Activated CD4-positive, alpha-beta T cell treated with anti-CD3 and anti-CD28 coated beads, Interleukin-2, amount 10 ng/mL, durations not matched to agents 24 days and 14 days (primary cell): ENCODE data around the gene DEPDC4. TPM values are rescaled to one million over a fixed set of nuclear protein-coding genes. Genes with fewer than 3 reads are reported as not detected.
"Not testable (repeated sequence)": the region's sequence is repeated elsewhere in the genome, so short reads cannot be mapped to it uniquely, and the experiment has no call there.

ENCODE experiments used
- DNase-seq: peaks from one replicate; pipeline ENCODE4 v3.0.0; 2022
- H3K27ac Mint-ChIP-seq: one replicate; pipeline ENCODE4 v1.8.0; 2022; ENCODE audit warnings: mild to moderate bottlenecking, mixed read lengths
- H3K27me3 Mint-ChIP-seq: one replicate; pipeline ENCODE4 v1.8.0; 2022; ENCODE audit warnings: mixed read lengths
- H3K36me3 Mint-ChIP-seq: one replicate; pipeline ENCODE4 v1.8.0; 2022; ENCODE audit warnings: low read depth, mild to moderate bottlenecking, mixed read lengths
- H3K4me1 Mint-ChIP-seq: one replicate; pipeline ENCODE4 v1.8.0; 2021; ENCODE audit warnings: mixed read lengths
- H3K4me3 Mint-ChIP-seq: one replicate; pipeline ENCODE4 v1.8.0; 2022; ENCODE audit warnings: mild to moderate bottlenecking, moderate library complexity, mixed read lengths
- H3K9me3 Mint-ChIP-seq: one replicate; pipeline ENCODE4 v1.8.0; 2021; ENCODE audit warnings: mixed read lengths
- intact Hi-C: fragments of 100-400 bp; cut with micrococcal nuclease; formaldehyde crosslinking; loops from one replicate; pipeline ENCODE4 v1.15.1; 2023
- total RNA-seq: library from RNA; stranded (reverse); gene quantifications from 2 replicates; pipeline ENCODE4 v1.2.3, GENCODE V29; 2022

Gene DEPDC4
- total RNA-seq, 1 donor from 2014 or later: 2.9 TPM

DNA sequence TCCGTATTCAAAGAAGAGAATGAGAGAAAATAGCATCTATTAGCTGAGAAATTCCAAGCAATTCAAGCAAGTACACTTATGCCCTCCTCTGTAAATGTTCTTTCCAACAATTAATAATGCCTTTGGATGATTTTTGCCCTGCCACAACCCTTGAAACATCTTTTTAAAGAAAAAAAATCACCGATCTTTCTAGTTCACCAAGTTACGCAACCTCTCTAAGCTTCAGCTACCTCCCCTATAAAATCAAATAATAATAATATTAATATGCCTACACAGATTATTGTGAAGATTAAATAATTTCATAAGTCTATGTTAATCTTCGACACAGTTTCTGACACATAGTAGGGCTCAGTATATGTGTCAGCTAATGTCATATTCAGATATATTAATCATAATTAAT lies 19.1 kb downstream of the DEPDC4 start:
- Mint-ChIP-seq H3K27me3 (no peaks in the 10 kb centered on the region), H3K36me3 (no peaks in the 10 kb centered on the region), H3K4me1 (no peaks in the 10 kb centered on the region), H3K27ac (no peak overlapping the region), H3K4me3 (no peak overlapping the region), H3K9me3 (no peaks in the 10 kb centered on the region)
- DNase-seq: no peak
- intact Hi-C loops: no loop called here

DNA sequence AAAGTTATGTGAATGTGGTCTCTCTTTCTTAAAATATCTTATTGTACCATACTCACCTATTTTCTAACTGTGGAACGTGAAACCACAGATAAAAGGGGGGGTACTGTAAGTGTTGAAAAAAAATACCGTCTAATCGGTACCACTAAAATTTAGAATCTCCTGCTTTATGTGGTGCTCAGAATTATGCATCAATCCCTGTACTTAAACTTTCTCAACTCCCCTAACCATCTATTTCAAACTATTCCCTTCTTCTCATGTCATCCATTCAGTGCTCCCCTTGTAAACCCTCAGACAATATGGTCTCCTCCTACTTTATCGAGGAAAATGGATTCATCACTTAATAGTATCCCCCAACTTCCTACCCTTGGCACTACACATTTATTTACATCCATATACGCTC lies 23.7 kb downstream of the DEPDC4 start:
- intact Hi-C loops: no loop called here
- H3K4me3 Mint-ChIP-seq: no peak overlapping the region
- H3K27ac Mint-ChIP-seq: no peak overlapping the region
- H3K27me3 Mint-ChIP-seq: no peaks in the 10 kb centered on the region
- no peak for DNase-seq
- no peaks in the 10 kb centered on the region for H3K4me1 Mint-ChIP-seq
- H3K9me3 Mint-ChIP-seq: no peaks in the 10 kb centered on the region
- no peaks in the 10 kb centered on the region for H3K36me3 Mint-ChIP-seq

DNA sequence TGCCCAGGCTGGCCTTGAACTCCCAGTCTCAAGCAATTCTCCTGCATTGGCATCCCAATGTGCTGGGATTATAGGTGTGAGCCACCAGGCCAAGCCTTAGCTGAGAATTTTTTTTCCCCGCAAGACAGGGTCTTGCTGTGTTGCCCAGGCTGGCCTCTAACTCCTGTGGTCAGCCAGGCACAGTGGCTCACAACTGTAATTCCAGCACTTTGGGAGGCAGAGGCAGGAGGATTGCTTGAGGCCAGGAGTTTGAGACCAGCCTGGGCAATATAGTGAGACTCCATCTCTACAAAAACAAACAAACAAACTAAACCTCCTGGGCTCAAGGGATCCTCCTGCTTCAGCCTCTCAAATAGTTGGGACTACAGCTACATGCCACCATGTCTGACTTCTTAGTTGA lies 27.3 kb downstream of the DEPDC4 start:
- no peaks in the 10 kb centered on the region for H3K36me3 Mint-ChIP-seq
- H3K9me3 Mint-ChIP-seq: no peaks in the 10 kb centered on the region
- intact Hi-C loops: no loop called here
- no peak for DNase-seq
- no peaks in the 10 kb centered on the region for H3K27me3 Mint-ChIP-seq
- no peaks in the 10 kb centered on the region for H3K4me1 Mint-ChIP-seq
- H3K4me3 Mint-ChIP-seq: no peak overlapping the region
- no peak overlapping the region for H3K27ac Mint-ChIP-seq

DNA sequence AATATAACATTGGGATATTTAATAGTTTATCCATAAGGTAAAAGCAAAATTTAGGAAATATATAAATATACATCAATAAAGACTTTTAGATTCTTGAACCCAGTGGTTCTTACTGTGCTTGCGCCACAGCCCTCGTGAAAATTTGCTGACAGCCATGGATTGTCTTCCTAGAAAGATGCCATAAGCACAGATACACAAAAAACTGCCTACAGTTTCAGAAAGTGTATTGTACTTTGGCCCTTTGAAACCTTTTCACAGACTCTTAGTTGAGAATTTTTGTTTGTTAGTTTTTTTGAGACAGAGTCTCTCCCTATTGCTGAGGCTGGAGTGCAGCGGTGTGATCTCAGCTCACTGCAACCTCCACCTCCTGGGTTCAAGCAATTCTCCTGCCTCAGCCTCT lies 28.1 kb downstream of the DEPDC4 start:
- H3K27ac Mint-ChIP-seq: no peak overlapping the region

DNA sequence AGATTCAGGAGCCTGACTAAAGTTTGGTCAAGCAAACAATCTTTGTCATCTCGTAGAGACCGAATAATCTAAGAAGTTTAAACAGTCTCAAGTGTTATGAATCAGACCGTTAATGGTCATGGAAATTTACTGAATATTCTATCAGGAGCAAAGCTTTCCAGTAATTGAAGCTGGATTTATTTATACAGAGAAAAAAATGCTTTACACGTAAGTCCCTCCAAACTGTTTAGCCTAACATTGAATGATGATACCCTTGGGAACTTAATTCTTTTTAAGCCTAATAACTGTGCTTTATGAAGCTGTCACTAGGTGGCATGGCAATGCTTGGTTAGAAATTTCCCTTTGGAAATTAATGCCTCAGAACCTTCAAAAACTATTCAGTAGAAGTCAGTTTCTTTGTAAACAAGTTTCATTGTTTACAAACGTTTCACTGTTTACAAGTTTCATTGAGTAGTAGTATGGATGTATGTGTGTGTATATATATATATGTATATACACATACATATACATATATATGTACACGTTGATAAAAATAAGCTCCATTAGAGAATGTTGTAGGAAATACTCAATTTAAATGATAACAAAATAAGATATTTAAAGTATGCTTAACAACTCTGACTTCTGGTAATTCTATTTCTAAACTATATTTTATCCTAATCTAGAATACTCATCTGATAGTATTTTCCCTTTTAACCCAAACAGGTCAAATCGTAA lies 32.1 kb downstream of the DEPDC4 start:
- peak; percentile 67 for DNase-seq
- no peaks in the 10 kb centered on the region for H3K9me3 Mint-ChIP-seq

More for the DNA sequence above, 28.1 kb downstream of the DEPDC4 start:
- H3K27me3 Mint-ChIP-seq: no peaks in the 10 kb centered on the region
- H3K9me3 Mint-ChIP-seq: no peaks in the 10 kb centered on the region
- intact Hi-C loops: no loop called here
- no peak for DNase-seq
- no peak overlapping the region for H3K4me3 Mint-ChIP-seq
- no peaks in the 10 kb centered on the region for H3K36me3 Mint-ChIP-seq
- H3K4me1 Mint-ChIP-seq: no peaks in the 10 kb centered on the region

DNA sequence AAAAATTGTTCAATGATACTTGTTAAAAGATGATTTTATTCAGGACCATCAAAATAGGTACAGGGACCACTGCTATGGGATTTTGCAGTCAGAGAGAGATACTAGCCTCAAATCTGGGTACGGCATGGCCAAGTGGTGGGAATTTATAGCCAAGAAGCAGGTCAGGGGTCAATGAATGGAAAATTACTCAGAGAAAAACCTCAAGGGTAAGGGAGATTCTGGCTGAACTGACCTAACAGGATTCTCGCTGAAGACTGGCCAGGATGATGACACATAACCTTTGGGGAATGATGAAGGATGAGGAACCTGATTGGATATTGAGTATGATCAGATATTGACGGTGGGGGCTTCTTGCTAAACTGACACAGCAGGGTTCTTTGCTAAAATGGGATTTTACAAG lies 32.7 kb downstream of the DEPDC4 start:
- Mint-ChIP-seq H3K4me1 (no peaks in the 10 kb centered on the region), H3K9me3 (no peaks in the 10 kb centered on the region), H3K36me3 (no peaks in the 10 kb centered on the region), H3K4me3 (no peak overlapping the region), H3K27ac (no peak overlapping the region), H3K27me3 (no peaks in the 10 kb centered on the region)
- intact Hi-C loops: loop anchor here (1.0 to 2.0 kb wide), 4 partner anchors 170 to 507 kb away; no protein-coding TSS in a partner anchor
- no peak for DNase-seq

More for the DNA sequence above, 32.1 kb downstream of the DEPDC4 start:
- no peak overlapping the region for H3K27ac Mint-ChIP-seq
- no peak overlapping the region for H3K4me3 Mint-ChIP-seq
- intact Hi-C loops: loop anchor here (1.0 to 2.0 kb wide), 4 partner anchors 170 to 506 kb away; no protein-coding TSS in a partner anchor
- H3K4me1 Mint-ChIP-seq: no peaks in the 10 kb centered on the region
- H3K27me3 Mint-ChIP-seq: no peaks in the 10 kb centered on the region
- no peaks in the 10 kb centered on the region for H3K36me3 Mint-ChIP-seq

DNA sequence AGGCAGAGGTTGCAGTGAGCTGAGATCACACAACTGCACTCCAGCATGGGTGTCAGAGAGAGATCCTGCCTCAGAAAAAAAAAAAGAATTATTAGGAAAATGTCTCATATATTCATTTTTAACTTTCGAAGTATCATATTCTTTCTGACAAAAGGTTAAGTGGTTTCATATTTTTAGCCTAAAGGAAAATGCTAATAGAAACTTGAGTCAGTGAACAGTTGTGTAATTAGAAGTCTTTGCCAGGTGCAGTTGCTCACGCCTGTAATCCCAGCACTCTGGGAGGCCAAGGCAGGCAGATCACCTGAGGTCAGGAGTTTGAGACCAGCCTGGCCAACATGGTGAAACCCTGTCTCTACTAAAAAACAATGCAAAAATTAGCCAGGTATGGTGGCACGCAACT lies 35.0 kb downstream of the DEPDC4 start:
- H3K4me1 Mint-ChIP-seq, DNase-seq, H3K36me3 Mint-ChIP-seq, H3K27ac Mint-ChIP-seq, H3K9me3 Mint-ChIP-seq, intact Hi-C loops, H3K27me3 Mint-ChIP-seq, H3K4me3 Mint-ChIP-seq: not testable (repeated sequence)

DNA sequence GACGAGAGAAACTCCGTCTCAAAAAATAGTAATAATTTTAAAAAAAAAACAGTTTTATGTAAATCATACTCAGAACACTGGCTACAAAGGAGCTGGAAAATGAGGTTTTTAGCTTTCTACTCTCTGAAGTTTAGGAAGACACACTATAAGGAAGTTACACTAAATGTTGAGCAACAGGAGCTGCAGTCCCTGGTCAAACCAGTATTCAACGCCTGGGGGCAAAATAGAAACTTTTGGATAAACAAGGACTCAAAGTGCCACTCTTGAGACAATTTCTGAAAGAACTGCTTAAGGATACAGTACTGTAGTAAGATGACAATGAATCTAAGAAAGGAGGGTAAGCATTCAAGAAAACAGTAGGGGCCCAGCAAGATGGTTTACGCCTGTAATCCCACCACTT lies 37.0 kb downstream of the DEPDC4 start:
- no peaks in the 10 kb centered on the region for H3K27me3 Mint-ChIP-seq
- no peak overlapping the region for H3K27ac Mint-ChIP-seq
- intact Hi-C loops: no loop called here
- H3K36me3 Mint-ChIP-seq: peaks cover 8% of the 10 kb centered on the region
- H3K4me3 Mint-ChIP-seq: no peak overlapping the region
- H3K4me1 Mint-ChIP-seq: no peaks in the 10 kb centered on the region
- DNase-seq: no peak
- no peaks in the 10 kb centered on the region for H3K9me3 Mint-ChIP-seq

DNA sequence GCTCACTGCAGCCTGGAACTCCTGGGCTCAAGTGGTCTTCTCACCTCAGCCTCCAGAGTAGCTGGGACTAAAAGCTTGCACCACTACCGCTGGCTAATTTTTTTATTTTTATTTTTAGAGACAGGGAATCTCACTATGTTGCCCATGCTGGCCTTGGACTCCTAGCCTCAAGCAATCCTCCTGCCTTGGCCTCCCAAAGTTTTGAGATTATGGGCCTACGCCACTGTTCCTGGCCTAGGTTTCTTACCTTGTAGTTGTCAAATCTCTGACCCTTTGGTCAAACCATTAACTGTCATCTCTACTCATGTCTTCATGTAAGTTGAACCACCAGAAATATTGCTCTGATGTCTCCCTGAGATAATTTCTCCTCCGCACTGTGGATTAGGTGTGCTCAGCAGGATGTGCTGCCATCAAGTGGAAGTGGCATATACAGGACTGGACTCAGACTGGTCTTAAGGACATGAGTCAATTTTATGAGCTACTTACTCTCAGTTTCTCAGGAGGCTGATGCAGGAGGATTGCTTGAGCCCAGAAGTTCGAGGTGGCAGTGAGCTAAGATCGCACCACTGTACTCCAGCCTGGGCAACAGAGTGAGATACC lies 37.7 kb downstream of the DEPDC4 start:
- intact Hi-C loops: no loop called here
- Mint-ChIP-seq H3K27ac (no peak overlapping the region), H3K9me3 (no peaks in the 10 kb centered on the region), H3K36me3 (peaks cover 8% of the 10 kb centered on the region), H3K4me1 (no peaks in the 10 kb centered on the region), H3K27me3 (no peaks in the 10 kb centered on the region), H3K4me3 (no peak overlapping the region)
- no peak for DNase-seq

DNA sequence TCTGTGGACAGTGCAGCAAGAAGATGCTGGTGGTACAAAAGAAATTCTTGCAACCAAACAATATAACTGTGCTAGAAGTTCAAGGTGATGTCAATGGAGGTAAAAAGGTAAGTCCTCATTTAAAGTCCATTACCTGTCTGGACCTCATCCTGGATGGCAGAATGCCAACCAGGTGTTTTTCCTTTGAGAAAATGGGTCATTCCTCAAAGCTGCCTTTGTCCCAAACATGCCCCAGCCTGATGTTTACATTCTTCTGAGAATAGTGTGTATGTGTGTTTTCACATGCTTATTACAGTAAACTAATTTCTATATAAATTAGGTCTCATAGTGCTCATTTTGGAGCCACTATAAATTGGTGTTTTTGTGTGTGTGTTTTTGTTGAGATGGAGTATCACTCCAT lies 41.4 kb downstream of the DEPDC4 start:
- H3K36me3 Mint-ChIP-seq: peaks cover 19% of the 10 kb centered on the region
- H3K4me1 Mint-ChIP-seq: no peaks in the 10 kb centered on the region
- H3K27ac Mint-ChIP-seq: no peak overlapping the region
- no peaks in the 10 kb centered on the region for H3K9me3 Mint-ChIP-seq
- no peaks in the 10 kb centered on the region for H3K27me3 Mint-ChIP-seq
- intact Hi-C loops: no loop called here
- DNase-seq: no peak
- no peak overlapping the region for H3K4me3 Mint-ChIP-seq

DNA sequence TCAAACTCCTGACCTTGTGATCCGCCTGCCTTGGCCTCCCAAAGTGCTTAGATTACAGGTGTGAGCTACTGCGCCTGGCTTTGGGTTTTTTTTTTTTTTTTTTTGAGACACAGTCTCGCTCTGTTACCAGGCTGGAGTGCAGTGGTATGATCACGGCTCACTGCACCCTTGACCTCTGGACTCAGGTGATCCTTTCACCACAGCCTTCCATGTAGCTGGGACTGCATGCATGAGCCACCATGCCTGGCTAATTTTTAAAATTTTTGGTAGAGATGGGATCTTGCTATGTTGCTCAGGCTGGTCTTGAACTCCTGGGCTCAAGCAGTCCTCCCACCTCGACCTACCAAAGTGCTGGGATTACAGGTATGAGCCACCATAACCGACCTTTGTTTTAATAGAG lies 44.7 kb downstream of the DEPDC4 start:
- H3K27me3 Mint-ChIP-seq, H3K9me3 Mint-ChIP-seq, H3K27ac Mint-ChIP-seq, H3K4me3 Mint-ChIP-seq, H3K4me1 Mint-ChIP-seq, DNase-seq, intact Hi-C loops: not testable (repeated sequence)
- H3K36me3 Mint-ChIP-seq: peaks cover 29% of the 10 kb centered on the region

DNA sequence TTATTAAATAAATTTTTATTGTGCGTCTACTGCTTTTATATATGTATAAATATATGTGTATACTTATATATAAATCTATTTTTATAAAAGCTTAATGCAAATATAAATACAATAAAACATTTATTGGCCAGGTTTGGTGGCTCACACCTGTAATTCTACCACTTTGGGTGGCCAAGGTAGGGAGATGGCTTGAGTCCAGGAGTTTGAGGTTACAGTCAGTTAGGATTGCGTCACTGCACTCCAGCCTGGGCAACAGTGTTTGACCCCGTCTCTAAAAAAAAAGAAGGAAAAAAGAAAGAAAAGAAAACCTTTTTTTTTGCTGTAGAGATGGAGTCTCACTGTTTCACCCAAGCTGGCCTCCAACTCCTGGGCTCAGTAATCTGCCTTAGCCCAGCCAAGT lies 45.4 kb downstream of the DEPDC4 start:
- Mint-ChIP-seq H3K36me3 (peaks cover 30% of the 10 kb centered on the region), H3K9me3 (no peaks in the 10 kb centered on the region), H3K4me1 (no peaks in the 10 kb centered on the region), H3K27me3 (no peaks in the 10 kb centered on the region), H3K4me3 (no peak overlapping the region), H3K27ac (no peak overlapping the region)
- intact Hi-C loops: no loop called here
- DNase-seq: no peak

DNA sequence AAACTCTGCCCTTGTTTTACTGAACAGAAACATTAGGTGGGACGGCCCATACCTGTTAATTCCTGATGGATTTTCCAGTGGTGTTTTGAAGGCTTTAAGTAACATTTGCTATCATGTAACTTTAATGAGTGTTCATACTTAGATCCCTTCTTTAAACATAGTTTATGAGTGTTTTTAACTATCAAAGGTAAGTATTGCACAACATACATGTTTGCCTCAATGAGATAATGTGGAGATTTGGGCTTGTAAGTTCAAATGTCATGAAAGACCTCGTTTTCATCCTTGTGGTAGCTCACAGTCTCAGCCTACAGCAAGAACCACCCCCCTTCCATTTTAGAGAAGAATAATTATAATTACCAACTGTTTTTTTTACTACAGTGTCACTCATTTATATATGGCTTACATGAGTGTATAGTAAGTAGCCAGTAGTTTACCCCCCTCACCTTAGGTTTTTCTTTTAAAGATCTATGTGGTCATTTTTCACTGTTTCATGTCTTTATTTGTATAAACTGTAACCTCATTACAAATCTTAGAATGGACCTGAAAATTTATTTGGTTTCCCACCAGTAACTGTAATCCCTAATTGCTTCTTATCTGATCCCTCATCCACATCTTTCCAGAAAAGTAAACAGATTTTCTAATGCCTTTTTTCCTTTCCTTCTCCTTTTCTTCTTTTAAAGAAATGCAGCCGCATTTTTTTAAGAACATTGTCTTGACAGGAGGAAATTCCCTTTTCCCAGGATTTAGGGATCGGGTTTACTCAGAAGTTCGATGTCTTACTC lies 47.4 kb downstream of the DEPDC4 start:
- no peak for DNase-seq
- Mint-ChIP-seq H3K4me1 (no peaks in the 10 kb centered on the region), H3K27me3 (no peaks in the 10 kb centered on the region), H3K27ac (no peak overlapping the region), H3K36me3 (peaks cover 30% of the 10 kb centered on the region), H3K4me3 (no peak overlapping the region), H3K9me3 (no peaks in the 10 kb centered on the region)
- intact Hi-C loops: no loop called here

DNA sequence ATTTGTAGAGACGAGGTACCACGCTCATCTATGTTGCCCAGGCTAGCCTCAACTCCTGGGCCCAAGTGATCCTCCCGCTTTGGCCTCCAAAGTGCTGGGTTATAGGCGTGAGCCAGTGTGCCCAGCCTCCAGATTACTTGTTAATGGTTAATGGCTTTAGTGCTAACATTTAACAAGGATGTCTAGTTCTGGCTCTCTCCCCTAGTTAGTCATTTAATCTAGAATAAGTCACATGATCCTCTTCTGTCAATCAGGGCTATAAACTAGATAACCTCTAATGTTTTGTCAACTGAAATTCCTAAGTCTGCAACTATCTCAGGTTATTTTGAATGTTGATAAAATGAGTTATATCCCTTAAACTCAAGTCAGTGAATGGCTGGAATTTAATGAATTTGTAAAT lies 50.5 kb downstream of the DEPDC4 start:
- no peak for DNase-seq
- H3K36me3 Mint-ChIP-seq: peaks cover 34% of the 10 kb centered on the region
- H3K27me3 Mint-ChIP-seq: no peaks in the 10 kb centered on the region
- no peaks in the 10 kb centered on the region for H3K9me3 Mint-ChIP-seq
- intact Hi-C loops: no loop called here
- no peaks in the 10 kb centered on the region for H3K4me1 Mint-ChIP-seq
- H3K4me3 Mint-ChIP-seq: no peak overlapping the region
- H3K27ac Mint-ChIP-seq: no peak overlapping the region
